ENCODE results near the gene ARHGEF5. TPM values are rescaled to one million over a fixed set of nuclear protein-coding genes. Genes with fewer than 3 reads are reported as not detected.
"Not testable (repeated sequence)": the region's sequence is repeated elsewhere in the genome, so short reads cannot be mapped to it uniquely, and the experiment has no call there.

Gene ARHGEF5
- total and polyA plus RNA-seq, 12 donors: 0.46 to 3.9 (median 1.8) TPM

DNA sequence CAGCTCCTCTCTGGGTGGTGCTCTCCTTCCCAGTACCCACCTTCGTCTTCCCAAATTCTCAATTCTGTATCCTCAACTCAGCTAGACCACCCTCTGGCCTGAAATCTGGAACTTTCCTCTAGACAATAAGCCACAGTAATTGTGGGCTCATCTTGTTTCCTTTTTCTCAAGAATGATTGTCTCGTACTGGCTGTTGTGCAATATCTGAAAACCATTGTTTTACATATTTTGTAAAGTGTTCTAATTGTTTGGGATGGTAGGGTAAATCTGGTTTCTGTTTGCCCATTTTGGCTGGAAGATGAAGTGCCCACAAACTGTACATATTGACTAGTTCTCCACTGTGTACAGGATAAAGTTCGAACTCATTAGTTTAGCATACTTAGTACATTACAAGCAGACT is 59.6 kb downstream of the ARHGEF5 start:
- ATAC-seq (no peak), DNase-seq (no peak)
- Histone ChIP-seq H3K4me3 (no peak overlapping the region), H3K27ac (no peak overlapping the region), H3K4me1 (no peaks in the 10 kb centered on the region), H3K27me3 (peaks cover 0 to 6% (median 0%) of the 10 kb centered on the region in 7 donors), H3K9me3 (peaks cover 0 to 13% (median 0%) of the 10 kb centered on the region in 11 donors), H3K36me3 (no peaks in the 10 kb centered on the region)
- TF ChIP-seq CTCF (IDR thresholded peaks at IDR 0.05): no peak
- intact Hi-C loops (cut with DNase I): no loop called here
- WGBS, 2 donors: 76 to 83% methylated on average over 3 of the region's 3 CpGs

DNA sequence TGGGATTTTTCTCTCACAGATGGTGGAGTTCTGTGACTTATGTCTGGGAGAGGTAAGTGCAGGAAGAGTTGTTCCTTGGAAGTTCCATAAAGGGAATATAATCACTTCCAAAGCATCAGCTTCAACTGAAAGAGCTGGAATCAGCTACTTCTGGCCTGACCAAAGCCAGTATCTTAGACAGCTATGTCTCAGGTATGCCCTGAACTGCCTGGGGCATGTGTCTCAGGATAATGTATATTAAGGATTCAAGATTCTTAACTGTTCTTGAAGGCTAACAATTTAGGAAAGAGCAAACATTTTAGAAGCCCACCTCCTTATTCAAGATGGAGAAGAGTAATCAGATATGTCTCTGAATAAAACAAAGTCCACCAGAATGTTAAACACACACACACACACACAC is 60.7 kb downstream of the ARHGEF5 start:
- no peak for DNase-seq
- no peak for ATAC-seq
- Histone ChIP-seq H3K27ac (no peak overlapping the region), H3K4me1 (no peaks in the 10 kb centered on the region), H3K36me3 (no peaks in the 10 kb centered on the region), H3K27me3 (no peaks in the 10 kb centered on the region), H3K9me3 (peaks cover 0 to 13% (median 0%) of the 10 kb centered on the region in 11 donors), H3K4me3 (no peak overlapping the region)
- intact Hi-C loops (cut with DNase I): no loop called here
- no peak for TF ChIP-seq CTCF (IDR thresholded peaks at IDR 0.05)

DNA sequence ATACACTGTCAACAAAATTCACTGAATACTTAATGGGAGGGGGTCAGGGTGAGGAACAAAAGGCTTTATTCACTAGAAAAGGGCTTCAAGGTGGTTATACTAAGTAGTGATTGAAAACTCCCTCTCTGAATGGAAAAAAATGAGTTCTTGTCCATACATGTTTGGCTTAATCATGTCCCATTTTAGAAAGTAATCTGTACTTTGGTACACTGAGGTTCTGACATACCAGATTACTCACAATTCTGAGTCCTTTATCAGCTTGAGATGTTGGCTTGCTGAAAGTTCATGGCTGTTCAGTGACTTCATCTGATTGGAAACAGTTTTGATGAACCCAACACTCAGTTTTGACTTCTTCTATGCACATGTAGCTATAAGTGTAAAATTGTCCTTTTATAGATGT is 61.1 kb downstream of the ARHGEF5 start:
- intact Hi-C loops (cut with DNase I): no loop called here
- H3K4me3 ChIP-seq: no peak overlapping the region
- ATAC-seq (no peak), DNase-seq (no peak)
- no peak overlapping the region for H3K27ac ChIP-seq
- no peaks in the 10 kb centered on the region for H3K27me3 ChIP-seq
- no peaks in the 10 kb centered on the region for H3K4me1 ChIP-seq
- no peak for TF ChIP-seq CTCF (IDR thresholded peaks at IDR 0.05)
- no peaks in the 10 kb centered on the region for H3K36me3 ChIP-seq
- H3K9me3 ChIP-seq: peaks cover 0 to 13% (median 0%) of the 10 kb centered on the region in 11 donors

GRCh38 chr7:144418931-144419330 is 63.7 kb downstream of the ARHGEF5 start:
- ATAC-seq: not testable (repeated sequence)

DNA sequence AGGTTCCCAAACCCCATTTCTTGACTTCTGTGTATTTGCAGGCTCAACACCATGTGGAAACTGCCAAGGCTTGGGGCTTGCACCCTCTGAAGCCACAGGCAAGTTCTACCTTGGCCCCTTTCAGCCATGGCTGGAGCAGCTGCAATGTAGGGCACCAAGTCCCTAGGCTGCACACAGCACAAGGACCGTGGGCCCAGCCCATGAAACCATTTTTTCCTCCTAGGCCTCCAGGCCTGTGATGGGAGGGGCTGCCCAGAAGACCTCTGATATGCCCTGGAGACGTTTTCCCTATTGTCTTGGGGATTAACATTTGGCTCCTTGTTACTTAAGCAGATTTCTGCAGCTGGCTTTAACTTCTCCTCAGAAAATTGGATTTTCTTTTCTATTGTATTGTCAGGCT is 72.3 kb downstream of the ARHGEF5 start:
- intact Hi-C loops (cut with DNase I); H3K4me3 ChIP-seq; DNase-seq; H3K36me3 ChIP-seq; ATAC-seq; H3K27ac ChIP-seq; H3K27me3 ChIP-seq; H3K4me1 ChIP-seq: not testable (repeated sequence)
- 35 to 56% methylated on average over 2 of the region's 2 CpGs for WGBS, 2 donors
- peaks cover 0 to 37% (median 5%) of the 10 kb centered on the region in 11 donors for H3K9me3 ChIP-seq

More at GRCh38 chr7:144418931-144419330, 63.7 kb downstream of the ARHGEF5 start:
- intact Hi-C loops (cut with DNase I); H3K4me3 ChIP-seq; H3K27me3 ChIP-seq; DNase-seq; H3K4me1 ChIP-seq; H3K27ac ChIP-seq; H3K36me3 ChIP-seq: not testable (repeated sequence)
- peaks cover 0 to 13% (median 0%) of the 10 kb centered on the region in 11 donors for H3K9me3 ChIP-seq
- 89% methylated on average over 4 of the region's 4 CpGs for WGBS, 2 donors

All from heart right ventricle (tissue), 16 donors.